ENCODE data around the gene SLC4A5. TPM values are rescaled to one million over a fixed set of nuclear protein-coding genes. Genes with fewer than 3 reads are reported as not detected.

Gene SLC4A5
- total and polyA plus RNA-seq, 8 donors, result 0.12 to 4.8 (median 0.58) TPM; not detected in 1

- peak within 1 kb of the TSS; percentile 69 to 86 (median 76) for H3K4me3 ChIP-seq
- no peaks in the 10 kb centered on the region for H3K9me3 ChIP-seq
- DNase-seq, result peak; percentile 95 to 97
- no peaks in the 10 kb centered on the region for H3K27me3 ChIP-seq
- peaks cover 0 to 8% (median 1%) of the 10 kb centered on the region in 4 donors for H3K36me3 ChIP-seq
- H3K27ac ChIP-seq, result peak within 1 kb of the TSS; percentile 95 to 99 (median 97)
- intact Hi-C loops (cut with DNase I; ENCODE audit: low total_unique reads), result no loop called here
- H3K4me1 ChIP-seq, result peaks cover 13 to 49% (median 31%) of the 10 kb centered on the region in 4 donors
- 0 to 1% (median 0%) methylated on average over 39 to 96 of the region's 96 CpGs for WGBS, 5 donors
- TF ChIP-seq CTCF (IDR thresholded peaks at IDR 0.05) (peak in 5 of 7 experiments; percentile 63 to 86 (median 77)), EP300 (IDR thresholded peaks at IDR 0.05) (no peak), POLR2A (IDR thresholded peaks at IDR 0.05) (peak in 1 of 4 donors; percentile 64), POLR2AphosphoS5 (IDR thresholded peaks at IDR 0.05) (peak; percentile 68 to 95 (median 95))
Measured at GRCh38 chr2:74198461-74199274, 144.5 kb downstream of the SLC4A5 start, which contains the start of gene MTHFD2. Gene MTHFD2, plus strand, starts transcription at chr2:74198615. Its CDS starts 27 bp downstream, at chr2:74198642.

GRCh38 chr2:74198023-74198460 is 145.2 kb downstream of the SLC4A5 start:
- Histone ChIP-seq H3K27ac (peak overlapping the region; percentile 9 to 99 (median 97)), H3K4me3 (peak overlapping the region; percentile 69 to 86 (median 76)), H3K36me3 (peaks cover 0 to 8% (median 1%) of the 10 kb centered on the region in 4 donors), H3K9me3 (no peaks in the 10 kb centered on the region), H3K4me1 (peaks cover 10 to 48% (median 29%) of the 10 kb centered on the region in 4 donors), H3K27me3 (no peaks in the 10 kb centered on the region)
- intact Hi-C loops (cut with DNase I; ENCODE audit: low total_unique reads), result no loop called here
- TF ChIP-seq CTCF (IDR thresholded peaks at IDR 0.05) (no peak), POLR2A (IDR thresholded peaks at IDR 0.05) (no peak), POLR2AphosphoS5 (IDR thresholded peaks at IDR 0.05) (no peak), EP300 (IDR thresholded peaks at IDR 0.05) (no peak)
- no peak for DNase-seq
- WGBS, 5 donors, result 32 to 39% (median 36%) methylated on average over 17 to 18 of the region's 18 CpGs

- no peaks in the 10 kb centered on the region for H3K27me3 ChIP-seq
- H3K4me1 ChIP-seq, result peaks cover 3 to 38% (median 24%) of the 10 kb centered on the region in 4 donors
- TF ChIP-seq EP300 (IDR thresholded peaks at IDR 0.05), result no peak
- no peak for TF ChIP-seq CTCF (IDR thresholded peaks at IDR 0.05)
- no peak for TF ChIP-seq POLR2A (IDR thresholded peaks at IDR 0.05)
- no peak for TF ChIP-seq POLR2AphosphoS5 (IDR thresholded peaks at IDR 0.05)
- no peak overlapping the region for H3K4me3 ChIP-seq
- no peak overlapping the region for H3K27ac ChIP-seq
- H3K36me3 ChIP-seq, result no peaks in the 10 kb centered on the region
- intact Hi-C loops (cut with DNase I; ENCODE audit: low total_unique reads), result no loop called here
- no peaks in the 10 kb centered on the region for H3K9me3 ChIP-seq
- 73 to 79% (median 74%) methylated on average over 4 of the region's 4 CpGs for WGBS, 5 donors
- DNase-seq, result no peak
Measured at GRCh38 chr2:74197049-74197448, 146.2 kb downstream of the SLC4A5 start.

- TF ChIP-seq EP300 (IDR thresholded peaks at IDR 0.05) (no peak), POLR2A (IDR thresholded peaks at IDR 0.05) (no peak), CTCF (IDR thresholded peaks at IDR 0.05) (no peak), POLR2AphosphoS5 (IDR thresholded peaks at IDR 0.05) (no peak)
- no peak overlapping the region for H3K4me3 ChIP-seq
- no peaks in the 10 kb centered on the region for H3K27me3 ChIP-seq
- intact Hi-C loops (cut with DNase I; ENCODE audit: low total_unique reads), result no loop called here
- peaks cover 3 to 15% (median 13%) of the 10 kb centered on the region in 4 donors for H3K4me1 ChIP-seq
- H3K9me3 ChIP-seq, result no peaks in the 10 kb centered on the region
- H3K27ac ChIP-seq, result no peak overlapping the region
- no peaks in the 10 kb centered on the region for H3K36me3 ChIP-seq
- 33 to 67% (median 47%) methylated on average over 1 of the region's 1 CpG for WGBS, 5 donors
- no peak for DNase-seq
Measured at GRCh38 chr2:74194799-74195198, 148.4 kb downstream of the SLC4A5 start.
